Renal cortical epithelial cell (primary cell): ENCODE results near the gene SPPL3. TPM values are rescaled to one million over a fixed set of nuclear protein-coding genes. Genes with fewer than 3 reads are reported as not detected.
"Not testable (repeated sequence)": the region's sequence is repeated elsewhere in the genome, so short reads cannot be mapped to it uniquely, and the experiment has no call there.

Source experiments
- DNase-seq: peaks from one replicate; pipeline ENCODE4 v3.0.0-alpha.2; 2011; ENCODE audit warnings: low read depth
- total RNA-seq: library from RNA; depleted of rRNA; stranded (reverse); fragments of >200 nt; gene quantifications from 2 replicates; pipeline ENCODE4 v1.2.3, GENCODE V29; 2014

Gene SPPL3, protein sequence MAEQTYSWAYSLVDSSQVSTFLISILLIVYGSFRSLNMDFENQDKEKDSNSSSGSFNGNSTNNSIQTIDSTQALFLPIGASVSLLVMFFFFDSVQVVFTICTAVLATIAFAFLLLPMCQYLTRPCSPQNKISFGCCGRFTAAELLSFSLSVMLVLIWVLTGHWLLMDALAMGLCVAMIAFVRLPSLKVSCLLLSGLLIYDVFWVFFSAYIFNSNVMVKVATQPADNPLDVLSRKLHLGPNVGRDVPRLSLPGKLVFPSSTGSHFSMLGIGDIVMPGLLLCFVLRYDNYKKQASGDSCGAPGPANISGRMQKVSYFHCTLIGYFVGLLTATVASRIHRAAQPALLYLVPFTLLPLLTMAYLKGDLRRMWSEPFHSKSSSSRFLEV
- total RNA-seq: 6.6 and 13.5 TPM in 2 replicates

DNA sequence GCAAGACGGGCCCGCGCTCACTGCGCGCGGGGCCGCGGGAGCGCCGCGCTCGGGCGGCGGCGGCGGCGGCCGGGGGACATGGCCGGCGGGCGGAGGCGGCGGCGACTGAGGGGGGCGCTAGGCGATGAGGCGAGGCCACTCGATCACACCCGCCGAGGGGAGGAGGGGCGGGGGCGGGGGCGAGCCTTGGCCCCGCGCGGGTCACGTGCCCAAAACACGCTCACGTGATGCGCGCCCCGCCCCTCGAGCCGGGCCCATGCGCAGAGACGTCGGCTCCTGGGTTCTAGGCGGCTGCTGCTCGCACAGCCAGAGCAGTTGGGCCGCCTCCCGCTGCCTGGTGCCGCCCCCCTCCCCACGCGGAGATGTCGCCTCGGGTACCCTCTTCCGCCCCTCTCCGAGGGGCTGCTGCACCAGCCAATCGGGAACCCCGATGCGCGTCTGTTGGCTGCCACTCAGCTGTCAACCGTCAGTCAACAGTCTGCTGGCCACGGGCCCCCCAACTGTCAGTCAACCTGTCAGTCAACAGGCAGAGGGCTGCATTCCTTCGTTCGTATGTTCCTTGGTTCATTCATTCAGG, at the start of gene SPPL3:
TSS of gene SPPL3 (minus strand) at position 162 of the 577 bp plus-strand sequence. CDS start 491 bp downstream, outside the sequence.
- DNase-seq: peak; percentile 29

DNA sequence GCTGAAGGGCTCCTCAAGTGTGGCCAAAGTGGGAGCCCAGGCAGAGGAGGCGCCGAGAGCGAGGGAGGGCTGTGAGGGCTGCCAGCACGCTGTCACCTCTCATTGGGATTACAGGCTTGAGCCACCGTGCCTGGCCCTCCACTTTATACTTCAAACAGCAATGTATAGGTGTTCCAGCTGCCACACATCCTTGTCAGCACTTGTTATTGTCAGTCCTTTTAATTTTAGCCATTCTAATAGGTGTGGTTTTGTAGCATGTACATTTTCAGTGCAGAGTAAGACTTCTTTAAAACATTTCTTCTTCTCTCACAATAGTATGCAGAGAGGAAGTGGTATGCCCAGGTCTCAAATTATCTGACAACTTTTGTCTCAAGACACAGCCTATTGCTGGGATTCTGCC, 46.6 kb upstream of the SPPL3 start:
- DNase-seq: no peak

DNA sequence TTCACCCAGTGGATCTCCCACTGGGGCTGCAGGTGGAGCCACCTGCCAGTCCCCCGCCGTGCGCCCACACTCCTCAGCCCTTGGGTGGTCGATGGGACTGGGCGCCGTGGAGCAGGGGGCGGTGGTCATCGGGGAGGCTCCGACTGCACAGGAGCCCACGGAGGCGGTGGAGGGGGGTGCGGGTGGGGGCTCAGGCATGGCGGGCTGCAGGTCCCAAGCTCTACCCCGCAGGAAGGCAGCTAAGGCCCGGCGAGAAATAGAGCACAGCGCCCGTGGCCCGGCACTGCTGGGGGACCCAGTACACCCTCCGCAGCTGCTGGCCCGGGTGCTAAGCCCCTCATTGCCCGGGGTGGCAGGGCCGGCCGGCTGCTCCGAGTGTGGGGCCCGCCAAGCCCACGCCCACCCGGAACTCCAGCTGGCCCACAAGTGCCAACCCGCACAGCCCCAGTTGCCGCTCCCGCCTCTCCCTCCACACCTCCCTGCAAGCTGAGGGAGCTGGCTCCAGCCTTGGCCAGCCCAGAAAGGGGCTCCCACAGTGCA, 46.2 kb upstream of the SPPL3 start:
- DNase-seq: not testable (repeated sequence)

DNA sequence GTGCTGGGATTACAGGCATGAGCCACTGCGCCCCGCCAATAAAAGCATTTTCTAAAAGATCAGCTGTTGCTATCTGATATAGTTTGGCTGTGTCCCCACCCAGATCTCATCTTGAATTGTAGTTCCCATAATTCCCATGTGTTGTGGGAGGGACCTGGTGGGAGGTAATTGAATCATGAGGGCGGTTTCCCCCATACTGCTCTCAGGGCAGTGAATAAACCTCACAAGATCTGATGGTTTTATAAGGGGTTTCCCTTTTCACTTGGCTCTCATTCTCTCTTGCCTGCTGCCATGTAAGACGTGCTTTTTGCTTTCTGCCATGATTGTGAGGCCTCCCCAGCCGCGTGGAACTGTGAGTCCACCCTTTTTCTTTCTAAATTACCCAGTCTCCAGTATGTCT, 41.4 kb upstream of the SPPL3 start:
- DNase-seq: not testable (repeated sequence)

DNA sequence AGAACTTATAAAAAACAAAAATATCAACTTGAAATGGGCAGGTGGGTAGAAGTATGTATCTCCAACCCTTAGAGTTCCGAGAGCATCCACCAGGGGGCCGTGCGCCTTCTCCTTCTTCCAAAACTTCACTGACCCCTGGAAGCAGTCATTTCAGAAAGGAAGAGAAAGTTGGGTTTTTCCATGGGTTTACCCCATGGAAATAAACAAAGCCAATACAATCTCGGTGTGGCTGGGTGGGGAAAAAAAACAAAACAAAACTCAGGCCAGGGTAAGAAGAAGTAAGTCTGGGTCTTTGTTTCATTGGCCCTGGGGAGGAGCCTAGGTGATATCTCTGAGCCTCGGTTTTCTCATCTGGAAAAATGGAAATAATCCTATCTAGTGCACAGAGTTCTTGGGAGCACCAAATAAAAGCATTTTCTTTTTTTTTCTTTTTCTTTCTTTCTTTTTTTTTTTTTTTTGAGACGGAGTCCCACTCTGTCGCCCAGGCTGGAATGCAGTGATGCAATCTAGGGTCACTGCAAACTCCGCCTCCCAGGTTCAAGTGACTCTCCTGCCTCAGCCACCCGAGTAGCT, 40.6 kb upstream of the SPPL3 start:
- peak; percentile 33 for DNase-seq

DNA sequence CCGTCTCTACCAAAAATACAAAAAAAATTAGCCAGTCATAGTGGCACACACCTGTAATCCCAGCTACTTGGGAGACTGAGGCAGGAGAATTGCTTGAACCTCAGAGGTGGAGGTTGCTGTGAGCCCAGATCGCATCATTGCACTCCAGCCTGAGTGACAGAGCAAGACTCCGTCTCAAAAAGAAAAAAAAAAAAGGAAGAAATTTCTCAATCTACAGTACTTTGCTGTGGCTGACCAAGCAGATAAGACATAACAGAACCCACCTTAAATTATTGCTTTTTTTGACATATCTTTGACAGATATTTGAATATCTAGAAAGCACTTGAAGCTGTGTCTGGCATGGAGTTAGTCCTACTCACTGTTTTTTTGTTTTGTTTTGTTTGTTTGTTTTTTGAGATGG, 39.3 kb upstream of the SPPL3 start:
- DNase-seq: no peak

DNA sequence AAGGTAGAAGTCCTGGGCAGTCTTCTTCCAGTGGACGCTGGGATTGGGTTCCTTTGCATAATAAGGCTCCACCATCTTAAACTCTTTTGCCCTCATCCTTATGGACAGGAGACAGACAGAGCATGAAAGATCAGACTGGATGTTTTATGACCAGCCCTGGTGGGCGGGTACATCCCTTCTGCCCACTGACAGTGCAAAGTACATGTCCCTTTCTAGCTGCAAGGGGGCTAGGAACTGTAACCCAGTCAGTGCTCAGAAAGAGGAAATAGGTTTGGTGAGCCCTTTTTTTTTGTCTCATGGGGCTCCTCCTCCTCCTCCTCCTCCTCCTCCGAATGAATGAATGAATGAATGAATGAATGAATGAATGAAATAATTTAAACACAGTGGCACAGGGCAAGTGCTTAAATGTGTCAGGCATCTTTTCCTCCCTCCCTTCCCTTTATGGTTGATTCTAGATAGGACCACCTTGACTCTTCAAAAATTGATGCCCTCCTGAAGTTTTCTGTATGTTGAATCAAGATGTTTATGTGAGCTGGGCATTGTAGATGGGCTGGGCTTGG, 37.8 kb upstream of the SPPL3 start:
- no peak for DNase-seq

DNA sequence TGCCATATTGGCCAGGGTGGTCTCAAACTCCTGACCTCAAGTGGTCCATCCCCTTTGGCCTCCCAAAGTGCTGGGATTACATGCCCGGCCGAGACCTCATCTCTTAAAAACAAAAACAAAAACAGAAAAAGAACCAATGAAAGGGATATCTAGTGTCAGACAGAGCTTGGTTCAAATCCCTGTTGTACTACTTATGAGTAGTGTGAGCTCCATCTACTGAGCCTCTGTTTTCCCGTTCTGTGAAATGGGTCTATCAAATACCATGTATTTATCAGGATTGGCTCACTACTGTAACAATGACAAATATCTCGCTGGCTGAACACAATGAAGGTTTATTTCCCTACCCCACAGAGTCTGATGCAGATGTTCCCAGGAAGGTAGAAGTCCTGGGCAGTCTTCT, 37.3 kb upstream of the SPPL3 start:
- no peak for DNase-seq

DNA sequence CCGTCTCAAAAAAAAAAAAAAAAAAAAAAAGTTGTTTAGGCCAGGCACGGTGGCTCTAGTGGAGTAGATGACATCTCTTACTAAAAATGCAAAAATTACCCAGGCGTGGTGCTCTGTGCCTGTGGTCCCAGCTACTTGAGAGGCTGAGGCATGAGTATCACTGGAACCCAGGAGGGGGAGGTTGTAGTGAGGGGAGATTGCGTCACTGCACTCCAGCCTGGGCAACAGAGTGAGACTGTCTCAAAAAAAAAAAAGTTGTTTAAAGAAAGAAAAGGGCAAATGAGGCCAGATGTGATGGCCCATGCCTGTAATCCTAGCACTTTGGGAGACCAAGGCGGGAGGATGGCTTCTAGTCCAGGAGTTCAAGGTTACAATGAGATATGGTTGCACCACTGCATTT, 36.6 kb upstream of the SPPL3 start:
- peak; percentile 92 for DNase-seq

DNA sequence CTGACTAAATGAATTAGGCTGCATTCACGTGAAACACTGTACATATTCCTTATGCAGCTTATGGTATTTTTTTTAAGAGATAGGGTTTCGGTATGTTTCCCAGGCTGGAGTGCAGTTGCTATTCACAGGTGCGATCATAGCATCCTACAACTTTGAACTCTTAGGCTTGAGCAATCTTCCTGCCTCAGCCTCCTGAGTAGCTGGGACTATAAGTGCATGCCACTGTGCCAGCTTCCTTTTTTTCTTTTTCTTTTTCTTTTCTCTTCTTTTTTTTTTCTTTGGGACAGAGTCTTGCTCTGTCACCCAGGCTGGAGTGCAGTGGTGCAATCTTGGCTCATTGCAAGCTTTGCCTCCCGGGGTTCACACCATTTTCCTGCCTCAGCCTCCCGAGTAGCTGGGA, 35.8 kb upstream of the SPPL3 start:
- no peak for DNase-seq

DNA sequence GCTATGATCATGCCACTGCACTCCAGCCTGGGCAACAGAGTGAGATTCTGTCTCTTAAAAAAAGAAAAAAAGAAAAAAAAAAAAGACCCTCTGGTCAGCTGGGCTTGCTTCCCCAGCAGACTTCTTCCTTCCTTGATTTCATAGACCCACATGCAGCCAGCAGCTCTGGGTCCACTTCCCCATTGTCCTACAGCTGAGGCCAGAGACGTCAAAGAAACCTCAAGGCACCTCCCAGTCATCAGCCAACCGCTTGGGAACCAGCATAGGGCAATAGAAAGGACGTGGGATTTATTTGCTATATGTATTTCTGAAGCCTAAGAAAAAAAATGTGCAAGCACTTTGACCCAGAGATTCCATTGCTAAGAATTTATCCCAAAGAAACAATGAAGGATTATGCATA, 35.4 kb upstream of the SPPL3 start:
- DNase-seq: no peak

DNA sequence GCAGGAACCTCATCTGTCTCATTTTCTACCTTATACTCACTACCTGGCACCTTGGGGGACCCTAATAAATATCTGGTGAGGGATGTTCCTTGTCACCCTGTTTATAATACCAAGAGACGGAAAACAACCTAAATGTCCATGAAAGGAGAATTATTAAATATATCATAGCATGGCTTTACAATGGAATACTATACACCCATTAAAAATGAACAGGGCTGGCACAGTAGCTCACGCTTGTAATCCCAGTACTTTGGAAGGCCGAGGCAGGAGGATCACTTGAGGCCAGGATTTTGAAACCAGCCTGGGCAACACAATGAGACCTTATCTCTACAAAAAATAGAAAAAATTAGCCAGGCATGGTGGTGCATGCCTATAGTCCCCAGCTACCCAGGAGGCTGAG, 34.3 kb upstream of the SPPL3 start:
- DNase-seq: no peak

DNA sequence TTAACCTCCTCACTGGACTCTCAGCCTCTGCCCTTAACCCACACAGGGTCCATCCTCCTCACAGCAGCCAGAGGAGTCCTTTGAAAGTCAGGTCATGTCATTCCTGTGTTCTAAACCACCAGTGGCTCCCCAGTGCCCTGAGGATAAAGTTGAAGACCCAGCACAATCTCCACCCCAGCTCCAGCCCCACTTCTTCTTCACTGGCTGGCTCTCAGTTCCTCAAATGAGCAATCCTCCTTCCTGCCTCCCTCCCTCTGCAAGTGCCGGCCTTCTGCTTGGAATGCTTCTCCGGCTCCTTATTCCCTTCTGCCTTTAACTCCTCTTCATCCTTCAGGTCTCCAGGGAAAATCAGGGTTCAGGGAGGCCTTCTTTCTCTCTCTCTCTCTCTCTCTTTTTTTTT, 32.0 kb upstream of the SPPL3 start:
- no peak for DNase-seq

DNA sequence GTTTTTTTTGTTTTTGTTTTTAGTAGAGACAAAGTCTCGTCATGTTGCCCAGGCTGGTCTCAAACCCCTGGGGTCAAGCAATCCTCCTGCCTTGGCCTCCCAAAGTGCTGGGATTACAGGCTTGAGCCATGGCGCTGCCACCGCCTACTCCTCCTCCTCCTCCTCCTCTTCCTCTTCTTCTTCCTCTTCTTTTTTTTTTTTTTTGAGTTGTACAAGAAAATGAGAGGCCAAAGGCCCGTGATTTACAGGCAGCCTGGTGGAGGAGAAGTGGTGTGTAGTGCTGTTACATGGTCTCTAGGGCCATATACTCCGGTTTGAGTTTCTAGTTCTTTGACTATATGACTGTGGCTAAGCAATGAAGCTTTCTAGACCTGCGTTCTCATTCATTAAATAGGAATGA, 29.6 kb upstream of the SPPL3 start:
- no peak for DNase-seq

DNA sequence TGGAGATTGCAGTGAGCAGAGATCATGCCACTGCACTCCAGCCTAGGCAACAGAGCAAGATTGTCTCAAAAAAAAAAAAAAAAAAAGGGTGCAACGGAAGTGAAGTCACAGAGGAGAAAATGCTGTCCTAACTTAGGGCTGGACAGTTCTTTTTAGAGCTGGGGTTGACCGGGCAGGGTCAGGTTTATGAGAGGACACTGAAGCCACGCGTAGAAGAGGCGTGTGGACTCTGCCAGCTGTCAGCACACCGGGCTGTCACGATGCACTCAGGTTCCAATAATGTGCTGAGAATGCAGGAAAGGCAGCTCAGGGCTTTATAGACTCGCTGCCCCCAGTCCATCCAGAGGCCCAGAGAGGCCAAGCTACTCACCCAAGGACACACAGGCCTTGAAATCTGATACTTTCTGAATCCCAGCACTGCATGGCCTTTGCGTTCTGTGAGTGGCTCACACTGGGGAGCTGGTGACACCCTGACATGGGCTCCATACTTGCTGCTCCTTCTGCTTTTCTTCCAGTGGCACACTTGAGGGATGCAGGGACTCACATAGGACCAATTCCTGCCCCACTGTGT, 28.9 kb upstream of the SPPL3 start:
- no peak for DNase-seq

DNA sequence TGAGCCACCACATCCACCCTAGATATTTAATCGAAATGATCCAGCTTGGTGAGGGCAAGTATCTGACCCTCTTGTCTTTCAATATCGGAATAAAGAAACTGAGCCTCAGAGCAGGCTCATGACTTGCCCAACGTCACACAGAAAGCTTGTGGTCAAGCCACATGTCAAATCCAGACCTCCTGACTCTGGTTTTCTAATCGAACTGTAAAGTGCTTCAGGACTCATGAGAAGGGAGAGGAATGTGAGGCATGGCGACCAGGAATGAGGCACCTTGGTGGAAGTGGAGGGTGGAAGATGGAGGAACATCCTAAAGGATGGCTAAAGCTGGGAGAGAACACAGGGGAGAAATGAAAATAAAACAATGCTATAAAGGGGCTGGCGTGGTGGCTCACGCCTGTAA, 27.9 kb upstream of the SPPL3 start:
- no peak for DNase-seq

DNA sequence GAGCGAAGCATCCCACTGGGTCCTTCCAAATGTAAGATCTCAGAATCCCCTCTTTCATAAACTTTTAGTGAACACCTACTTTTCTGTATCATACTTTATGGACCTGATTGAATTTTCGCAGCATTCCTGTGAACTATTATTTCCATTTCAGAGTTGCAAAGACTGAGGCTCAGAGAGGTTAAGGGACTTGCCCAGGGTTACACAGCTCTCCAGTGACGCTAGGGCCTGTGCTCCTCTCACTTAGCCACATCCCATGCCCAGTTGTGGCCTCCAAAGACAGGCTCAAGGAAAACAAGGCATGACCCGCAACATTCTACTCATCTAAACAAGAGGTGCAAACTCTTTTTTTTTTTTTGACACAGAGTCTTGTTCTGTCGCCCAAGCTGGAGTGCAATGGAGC, 25.9 kb upstream of the SPPL3 start:
- no peak for DNase-seq

DNA sequence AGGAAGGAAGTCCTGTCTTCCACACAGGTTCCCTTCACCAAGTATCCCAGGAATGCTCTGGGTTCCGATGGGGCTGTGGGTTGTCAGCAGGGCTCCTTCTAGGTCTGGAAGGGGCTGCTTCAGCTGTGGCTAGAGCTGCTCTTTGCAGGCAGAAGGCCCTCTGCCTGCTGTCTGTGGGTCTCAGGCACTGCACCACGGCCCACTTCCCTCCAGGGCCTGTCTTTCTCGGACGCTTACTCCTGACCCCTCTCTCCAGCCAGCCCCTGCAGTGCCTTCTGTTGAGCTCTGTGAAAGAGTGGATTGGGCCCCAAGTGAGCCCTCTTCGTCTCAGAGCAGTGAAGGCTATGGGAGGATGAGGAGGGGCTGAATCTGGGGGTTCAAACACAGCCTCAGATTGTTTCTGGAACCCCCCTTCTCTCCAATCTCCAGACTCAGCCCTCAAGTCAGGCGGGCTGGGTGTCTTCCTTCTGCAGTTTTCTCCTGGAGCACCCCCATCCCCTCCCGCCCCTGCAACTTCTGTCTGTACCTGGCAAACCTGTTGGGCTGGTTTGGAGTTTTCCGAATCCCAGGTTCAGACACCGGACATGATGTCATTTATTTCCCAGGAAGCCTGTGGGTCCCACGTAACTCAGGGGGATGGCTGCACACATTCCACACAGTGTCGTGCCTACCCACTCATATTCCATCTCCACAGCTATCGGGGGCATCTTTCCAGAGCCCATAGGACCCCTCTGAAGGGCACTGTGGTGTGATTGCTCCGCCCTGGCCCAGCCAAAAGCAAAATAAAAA, 24.9 kb upstream of the SPPL3 start:
- no peak for DNase-seq

DNA sequence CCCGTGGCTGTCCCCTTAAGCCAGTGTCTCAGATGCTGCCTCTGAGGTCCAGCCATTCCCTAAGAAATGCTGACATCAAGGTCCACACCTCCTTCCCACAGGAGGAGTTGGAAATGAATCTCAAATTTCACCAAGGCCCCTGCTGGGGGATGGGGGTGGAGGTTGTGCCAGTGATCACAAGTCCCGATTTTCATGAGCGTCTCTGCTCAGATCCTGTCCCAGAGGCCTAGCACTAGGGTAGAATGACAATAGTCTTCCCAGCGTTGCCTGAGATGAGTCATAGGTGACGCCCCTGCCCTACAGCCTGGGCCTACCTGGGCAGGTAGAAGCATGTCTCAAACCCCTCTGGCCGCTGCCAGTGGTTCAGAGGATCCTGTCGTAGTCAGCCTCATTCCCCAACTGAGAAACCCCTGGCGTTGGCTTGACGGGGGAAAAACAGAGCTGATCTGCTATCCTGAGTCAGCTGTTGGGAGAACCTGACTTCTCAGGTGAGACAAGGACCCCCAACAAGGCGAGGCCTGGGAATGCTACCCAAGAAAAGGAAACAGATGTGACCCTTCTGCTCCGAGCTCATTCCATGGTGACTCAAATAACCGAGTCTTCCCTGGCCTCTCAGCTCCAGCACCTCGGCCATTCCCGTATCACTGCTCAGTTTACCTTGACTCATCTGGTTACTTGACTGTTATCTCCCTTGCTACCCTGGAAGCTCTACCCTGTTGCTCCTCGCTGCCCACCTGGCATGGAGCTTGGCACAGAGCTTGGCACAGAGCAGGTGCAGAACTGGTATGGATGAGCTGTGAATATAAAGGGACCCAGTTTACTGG, 21.8 kb upstream of the SPPL3 start:
- no peak for DNase-seq

DNA sequence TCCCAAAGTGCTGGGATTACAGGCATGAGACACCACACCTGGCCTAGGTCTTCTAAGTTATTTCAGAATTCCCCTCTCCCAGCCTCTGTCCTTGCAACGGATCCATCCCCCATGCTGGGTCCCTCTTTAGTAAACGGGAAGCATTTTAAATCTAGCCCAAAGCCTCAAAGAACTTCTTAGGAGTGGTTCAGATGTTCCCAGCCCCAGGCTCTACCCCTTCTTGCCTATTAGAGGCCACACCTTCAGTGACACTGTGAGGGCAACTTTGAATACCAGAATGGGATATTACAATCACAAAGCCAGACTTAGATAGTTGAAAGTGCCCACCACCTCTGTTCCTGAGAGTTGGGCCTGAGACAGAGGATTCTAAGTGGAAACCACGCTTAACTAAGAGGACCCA, 18.1 kb upstream of the SPPL3 start:
- DNase-seq: no peak

DNA sequence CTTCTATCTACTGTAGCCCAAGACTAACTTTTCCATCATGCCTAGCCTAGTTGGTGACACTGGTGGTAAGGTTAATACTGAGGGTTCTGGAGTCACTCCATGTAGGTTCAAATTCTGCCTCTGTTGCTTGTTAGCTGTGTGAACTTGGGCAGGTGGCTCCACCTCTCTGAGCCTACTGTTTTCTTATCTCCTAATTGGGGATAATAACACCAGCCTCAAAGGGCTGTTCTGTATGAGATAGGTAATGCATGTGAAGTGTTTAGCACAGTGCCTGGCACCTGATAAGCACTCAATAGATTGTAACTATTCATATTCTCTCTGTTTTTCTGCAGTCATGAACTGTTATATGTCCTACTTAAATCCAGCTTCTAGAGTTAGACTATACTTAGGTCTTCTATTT, 17.5 kb upstream of the SPPL3 start:
- DNase-seq: no peak
